HG02885 (cell line): ENCODE measurements around the gene SLC2A1.

ENCODE experiments used
- ATAC-seq: cut with Tn5 transposase; IDR thresholded peaks from one replicate; pipeline ENCODE4 v1.9.1; 2021; ENCODE audit warnings: mild to moderate bottlenecking; ENCODE audit not compliant: unreplicated experiment, poor library complexity

The SLC2A1 gene

GRCh38 chr1:42961312-42962091 lies 2.8 kb upstream of the SLC2A1 start:
- ATAC-seq: no peak

- ATAC-seq: no peak
These were observed 2.1 kb upstream of the SLC2A1 start for GRCh38 chr1:42960566-42961311.

- no peak for ATAC-seq
These were observed 1.4 kb upstream of the SLC2A1 start for GRCh38 chr1:42960122-42960390.

GRCh38 chr1:42957880-42958487 lies 684 bp downstream of the SLC2A1 start:
- peak; percentile 66 for ATAC-seq

- no peak for ATAC-seq
These were observed 1.3 kb downstream of the SLC2A1 start for GRCh38 chr1:42957229-42957879.

- no peak for ATAC-seq
These were observed 1.9 kb downstream of the SLC2A1 start for GRCh38 chr1:42956739-42957138.

GRCh38 chr1:42955311-42956063 lies 3.2 kb downstream of the SLC2A1 start:
- no peak for ATAC-seq

GRCh38 chr1:42953182-42954180 lies 5.2 kb downstream of the SLC2A1 start:
- ATAC-seq: no peak

- ATAC-seq: peak; percentile 63
These were observed 6.2 kb downstream of the SLC2A1 start for GRCh38 chr1:42952303-42953001.

GRCh38 chr1:42951588-42951987 lies 7.1 kb downstream of the SLC2A1 start:
- ATAC-seq: no peak

GRCh38 chr1:42950116-42950481 lies 8.6 kb downstream of the SLC2A1 start:
- no peak for ATAC-seq

GRCh38 chr1:42949312-42950115 lies 9.2 kb downstream of the SLC2A1 start:
- no peak for ATAC-seq

- no peak for ATAC-seq
These were observed 10.5 kb downstream of the SLC2A1 start for GRCh38 chr1:42947965-42948732.

- ATAC-seq: no peak
These were observed 11.6 kb downstream of the SLC2A1 start for GRCh38 chr1:42947117-42947516.

GRCh38 chr1:42946120-42946898 lies 12.4 kb downstream of the SLC2A1 start:
- ATAC-seq: no peak

- no peak for ATAC-seq
These were observed 13.5 kb downstream of the SLC2A1 start for GRCh38 chr1:42945164-42945563.
